Measurements from ENCODE around the gene CDH23. TPM values are rescaled to one million over a fixed set of nuclear protein-coding genes. Genes with fewer than 3 reads are reported as not detected.

CDH23 gene
- total RNA-seq, 1 experiment from 2014 or later, result 0.03 TPM

DNA sequence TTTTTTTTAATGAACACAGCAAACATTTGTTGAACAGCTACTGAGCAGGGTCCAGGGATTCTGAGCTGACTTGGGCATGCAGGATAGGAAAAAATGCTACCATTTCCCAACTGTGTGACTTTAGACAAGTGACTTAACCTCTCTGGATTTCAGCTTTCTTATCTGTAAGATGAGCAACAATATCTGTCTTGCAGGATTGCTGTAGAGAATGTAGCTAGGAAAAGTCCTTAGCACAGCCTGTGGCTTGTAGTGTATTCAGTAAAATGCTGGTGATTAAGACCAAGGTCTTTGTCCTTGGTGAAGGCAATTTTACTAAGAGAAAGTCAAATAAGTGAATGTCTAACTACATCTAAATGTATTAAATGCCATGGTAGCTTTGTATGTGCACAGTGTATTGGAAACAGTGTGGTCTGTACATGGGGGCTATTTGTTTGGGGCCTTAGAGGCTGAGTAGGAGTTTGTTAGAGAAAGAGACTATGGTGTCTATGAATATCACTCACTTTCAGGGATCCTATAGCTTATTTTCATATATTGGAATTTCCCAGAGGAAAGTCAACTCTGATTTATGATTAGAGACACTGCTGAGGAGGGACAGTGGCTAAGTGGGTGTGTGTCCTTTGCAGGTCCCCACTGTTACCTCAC is 118.9 kb downstream of the CDH23 start:
- in situ Hi-C loops (cut with HindIII; ENCODE audit: low pct_unique_long_range_greater_than_20kb, low sequenced_read_pairs), result no loop called here

DNA sequence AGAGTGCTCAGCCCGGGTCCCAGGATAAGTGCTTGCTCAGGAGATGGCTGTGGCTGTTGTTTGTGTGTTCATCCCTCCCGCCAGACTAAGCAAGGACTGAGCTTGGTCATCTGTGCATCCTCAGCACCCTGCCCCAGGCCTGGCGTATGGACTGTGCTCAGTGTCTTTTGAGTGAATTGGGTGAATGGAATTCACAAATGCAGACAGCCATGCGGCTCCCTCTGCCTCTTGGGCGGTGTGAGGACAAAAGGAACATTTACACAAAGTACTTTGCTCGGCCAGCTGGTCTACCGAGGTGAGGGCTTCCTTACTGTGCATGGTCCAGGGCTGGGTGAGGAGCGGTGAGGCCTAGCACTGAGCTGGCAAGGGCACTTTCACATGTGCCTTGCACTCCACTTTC is 120.2 kb downstream of the CDH23 start:
- in situ Hi-C loops (cut with HindIII; ENCODE audit: low pct_unique_long_range_greater_than_20kb, low sequenced_read_pairs), result no loop called here
- no peak for DNase-seq (ENCODE audit: low read depth)

More for the DNA sequence above, 118.9 kb downstream of the CDH23 start:
- DNase-seq (ENCODE audit: low read depth), result no peak

DNA sequence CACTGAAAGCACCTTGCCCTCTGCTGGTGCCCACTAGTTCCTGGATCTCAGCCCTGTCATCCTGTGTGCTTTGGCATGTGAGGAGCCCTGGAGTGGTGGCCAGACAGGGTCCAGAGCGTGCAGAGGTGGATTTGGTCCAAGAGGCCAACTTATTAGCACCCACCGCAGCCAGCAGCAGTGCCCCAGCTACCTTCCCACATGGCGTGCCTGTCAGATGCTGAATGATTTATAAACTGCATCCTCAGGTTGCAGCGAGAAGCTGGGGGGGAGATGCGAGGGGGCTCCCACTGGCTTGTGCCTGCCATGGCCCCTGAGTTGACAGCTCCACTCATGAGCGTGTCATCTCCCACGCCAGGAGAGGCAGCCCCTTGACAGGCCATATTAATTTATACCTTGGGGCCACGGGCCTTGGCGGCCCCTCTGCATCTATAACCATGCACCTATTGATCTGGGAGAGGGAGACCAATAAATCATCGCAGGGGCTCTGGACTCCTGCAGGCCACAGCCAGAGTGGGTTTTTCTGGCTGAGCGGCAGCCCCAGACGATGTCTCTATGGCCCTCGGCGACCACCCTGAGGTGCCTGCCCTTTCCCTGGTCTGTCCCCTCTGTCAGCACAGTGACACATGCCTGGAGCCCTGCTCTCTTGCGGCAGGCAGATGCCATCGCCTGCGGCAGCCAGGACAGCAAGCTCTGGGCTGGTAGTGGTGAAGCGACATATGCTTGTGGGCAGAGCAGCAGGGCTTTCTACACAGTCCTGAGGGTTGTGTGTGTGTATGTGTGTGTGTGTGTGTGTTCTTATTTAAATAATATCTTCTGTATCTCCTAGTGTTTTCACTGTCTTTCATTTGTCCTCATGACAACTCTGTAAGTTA is 120.8 kb downstream of the CDH23 start:
- in situ Hi-C loops (cut with HindIII; ENCODE audit: low pct_unique_long_range_greater_than_20kb, low sequenced_read_pairs), result no loop called here
- no peak for DNase-seq (ENCODE audit: low read depth)

DNA sequence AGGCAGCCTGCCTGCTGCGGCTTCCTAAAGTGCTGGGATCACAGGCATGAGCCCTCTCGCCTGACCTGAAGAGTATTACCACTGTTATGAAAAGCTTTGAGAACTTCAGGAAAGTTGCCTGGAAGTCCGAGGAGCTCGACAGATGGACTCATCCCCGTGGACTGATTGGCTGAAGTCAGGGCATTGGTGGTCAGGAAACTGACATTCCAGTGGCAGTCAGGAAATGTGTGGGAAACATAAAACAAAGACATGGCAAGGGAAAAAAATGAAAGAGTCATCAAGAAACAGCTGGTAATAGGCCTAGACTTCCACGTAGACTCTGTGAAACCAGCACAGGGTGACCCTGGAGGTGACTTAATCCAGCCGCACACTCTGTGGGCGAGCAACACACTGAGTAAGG is 123.3 kb downstream of the CDH23 start:
- in situ Hi-C loops (cut with HindIII; ENCODE audit: low pct_unique_long_range_greater_than_20kb, low sequenced_read_pairs), result no loop called here
- DNase-seq (ENCODE audit: low read depth), result no peak

DNA sequence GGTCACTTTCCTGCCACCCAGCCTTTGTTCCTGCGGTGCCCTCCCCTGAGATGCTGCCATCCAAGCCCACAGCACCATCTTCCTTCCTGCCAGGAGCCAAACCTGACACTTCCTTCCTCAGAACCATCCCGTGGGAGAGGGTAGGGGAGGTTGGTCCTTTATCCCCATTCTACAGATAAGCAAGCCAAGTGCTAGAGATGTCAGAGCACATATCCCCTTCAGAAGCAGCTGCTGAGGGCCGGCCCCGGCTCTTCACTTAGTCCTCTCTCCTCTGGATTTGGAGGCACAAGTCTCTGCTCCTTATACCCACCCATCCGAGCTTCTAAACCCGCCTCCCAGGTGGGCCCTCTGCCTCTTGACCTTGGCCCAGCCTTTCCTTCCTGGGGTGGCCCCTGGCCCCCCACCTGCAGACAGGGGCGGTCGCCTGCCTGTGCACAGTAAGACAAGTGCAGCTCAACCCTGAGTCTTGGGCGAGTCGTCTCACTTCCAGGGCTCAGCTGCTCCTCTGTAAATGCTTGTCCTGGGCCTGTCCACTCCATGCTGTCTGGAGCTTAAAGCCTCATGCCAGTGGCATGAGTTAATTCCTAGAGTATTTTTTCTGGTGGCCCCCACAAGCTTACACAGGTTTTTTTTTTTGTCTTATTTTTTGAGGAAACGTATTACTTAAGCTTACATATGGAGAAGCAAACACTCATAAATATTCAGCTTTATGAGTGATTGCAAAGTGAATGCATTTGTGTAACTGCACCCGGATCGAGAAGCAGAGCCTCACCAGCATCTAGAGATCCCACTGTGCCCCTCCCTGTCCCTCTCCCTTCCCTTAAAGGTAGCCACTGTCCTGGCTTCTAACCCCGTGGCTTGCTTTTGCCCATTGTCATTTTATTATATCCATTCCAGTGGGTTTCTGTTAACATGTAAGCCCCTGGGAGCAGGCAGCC is 125.1 kb downstream of the CDH23 start:
- no peak for DNase-seq (ENCODE audit: low read depth)

DNA sequence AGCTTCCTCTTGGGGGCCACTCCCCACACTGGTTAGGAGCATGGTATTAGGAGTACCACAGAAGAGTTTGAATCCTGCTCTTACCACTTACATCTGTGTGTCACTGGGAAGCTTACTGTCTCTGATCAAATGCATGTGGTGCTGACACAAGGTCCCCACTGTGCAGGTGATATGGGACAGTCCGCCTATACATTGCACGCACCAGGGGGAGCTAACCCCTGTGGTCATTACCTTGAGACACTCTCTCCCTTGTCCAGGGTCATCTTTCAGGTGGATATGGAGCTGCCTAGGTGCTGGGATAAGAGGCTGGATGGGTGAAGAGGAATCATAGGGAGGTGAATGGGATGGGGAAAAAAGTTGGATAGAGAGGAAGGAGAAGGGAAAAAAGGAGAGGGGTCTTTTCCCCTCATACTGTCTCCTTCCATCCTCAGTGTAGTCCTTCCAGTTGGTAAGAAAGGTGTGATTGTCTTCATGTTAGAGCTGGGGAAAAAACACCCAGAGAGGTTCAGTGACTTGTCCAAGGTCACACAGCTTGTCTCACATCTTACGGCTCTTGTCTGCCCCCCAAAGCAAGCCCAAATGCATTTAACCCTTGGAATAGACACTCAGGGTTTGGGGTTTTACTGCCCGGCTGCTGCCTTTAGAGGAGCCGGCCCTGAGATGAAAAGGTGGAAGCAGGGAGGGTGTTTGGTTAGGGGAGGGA is 125.9 kb downstream of the CDH23 start:
- in situ Hi-C loops (cut with HindIII; ENCODE audit: low pct_unique_long_range_greater_than_20kb, low sequenced_read_pairs), result no loop called here
- no peak for DNase-seq (ENCODE audit: low read depth)

More for the DNA sequence above, 125.1 kb downstream of the CDH23 start:
- in situ Hi-C loops (cut with HindIII; ENCODE audit: low pct_unique_long_range_greater_than_20kb, low sequenced_read_pairs), result no loop called here

DNA sequence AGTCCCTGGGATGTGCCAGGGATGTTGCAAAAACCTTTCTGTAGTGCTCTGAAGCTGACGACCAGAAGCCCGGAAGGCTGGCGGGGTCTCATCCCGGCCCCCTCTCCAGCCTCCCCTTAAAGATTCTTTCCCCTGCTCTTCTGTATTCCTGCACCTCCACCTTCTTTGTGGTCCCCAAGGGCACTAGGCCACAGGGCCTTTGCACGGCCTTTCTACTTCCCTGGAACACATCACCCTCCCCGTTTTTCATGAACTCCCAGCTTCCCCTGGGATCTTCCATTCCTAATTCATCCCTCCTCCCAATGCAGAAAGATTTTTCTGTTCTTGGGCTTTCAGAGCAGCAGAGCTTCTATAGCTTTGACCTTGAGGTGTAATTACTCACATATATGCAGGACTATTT is 127.0 kb downstream of the CDH23 start:
- in situ Hi-C loops (cut with HindIII; ENCODE audit: low pct_unique_long_range_greater_than_20kb, low sequenced_read_pairs), result no loop called here
- DNase-seq (ENCODE audit: low read depth), result no peak

DNA sequence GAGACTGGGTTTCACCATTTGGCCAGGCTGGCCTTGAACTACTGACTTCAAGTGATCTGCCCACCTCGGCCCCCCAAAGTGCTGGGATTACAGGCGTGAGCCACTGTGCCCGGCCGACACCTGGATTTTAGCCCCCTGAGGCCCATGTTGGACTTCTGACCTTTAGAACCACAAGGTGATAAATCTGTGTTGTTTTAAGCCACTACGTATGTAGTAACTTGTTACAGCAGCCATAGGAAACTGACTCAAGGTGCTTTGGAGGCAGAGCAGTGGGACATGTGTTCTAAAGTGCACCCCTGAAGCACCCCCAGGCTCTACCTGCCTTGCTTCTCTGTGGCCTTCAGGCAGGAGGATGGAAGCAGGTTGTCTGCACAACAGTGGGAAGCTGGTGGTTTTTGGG is 128.4 kb downstream of the CDH23 start:
- no peak for DNase-seq (ENCODE audit: low read depth)
- in situ Hi-C loops (cut with HindIII; ENCODE audit: low pct_unique_long_range_greater_than_20kb, low sequenced_read_pairs), result no loop called here

DNA sequence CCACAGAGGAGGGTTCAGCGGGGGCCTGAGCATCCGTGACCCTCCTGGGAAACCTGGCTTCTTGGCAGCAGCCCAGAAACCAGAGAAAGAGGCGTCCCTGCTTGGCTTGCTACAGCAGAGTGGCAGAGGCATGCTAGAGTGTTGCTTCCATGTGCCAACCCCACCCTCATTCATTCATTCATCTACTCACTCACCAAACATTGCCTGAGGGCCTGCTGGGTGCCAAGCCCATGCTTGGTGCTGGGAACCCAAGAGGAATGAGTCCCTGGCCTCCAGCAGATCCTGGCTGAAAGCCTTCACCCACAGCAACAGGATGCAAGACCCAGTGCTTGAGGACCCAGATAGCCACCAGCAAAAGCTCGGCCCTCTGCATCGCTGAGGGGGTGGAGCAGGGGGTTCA is 129.0 kb downstream of the CDH23 start:
- in situ Hi-C loops (cut with HindIII; ENCODE audit: low pct_unique_long_range_greater_than_20kb, low sequenced_read_pairs), result no loop called here
- DNase-seq (ENCODE audit: low read depth), result peak; percentile 10

DNA sequence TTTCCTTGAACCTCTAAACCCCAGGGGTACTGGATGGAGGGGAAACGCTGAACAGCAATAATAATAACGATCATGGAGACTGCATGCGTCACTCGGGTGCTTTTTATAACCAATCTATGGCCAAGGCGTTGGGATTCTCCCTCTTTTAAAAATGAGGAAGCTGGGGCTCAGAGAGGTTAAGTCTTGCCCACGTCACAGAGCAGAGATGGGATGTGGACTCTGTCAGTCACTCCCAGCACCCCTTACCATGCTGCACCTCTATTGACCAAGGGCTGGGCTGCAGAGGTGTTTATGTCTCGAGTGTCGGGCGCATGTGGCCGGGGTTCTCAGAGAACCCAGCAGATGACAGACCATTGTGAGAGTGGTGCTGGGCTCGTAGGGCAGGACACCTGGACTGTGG is 129.9 kb downstream of the CDH23 start:
- no peak for DNase-seq (ENCODE audit: low read depth)
- in situ Hi-C loops (cut with HindIII; ENCODE audit: low pct_unique_long_range_greater_than_20kb, low sequenced_read_pairs), result no loop called here

DNA sequence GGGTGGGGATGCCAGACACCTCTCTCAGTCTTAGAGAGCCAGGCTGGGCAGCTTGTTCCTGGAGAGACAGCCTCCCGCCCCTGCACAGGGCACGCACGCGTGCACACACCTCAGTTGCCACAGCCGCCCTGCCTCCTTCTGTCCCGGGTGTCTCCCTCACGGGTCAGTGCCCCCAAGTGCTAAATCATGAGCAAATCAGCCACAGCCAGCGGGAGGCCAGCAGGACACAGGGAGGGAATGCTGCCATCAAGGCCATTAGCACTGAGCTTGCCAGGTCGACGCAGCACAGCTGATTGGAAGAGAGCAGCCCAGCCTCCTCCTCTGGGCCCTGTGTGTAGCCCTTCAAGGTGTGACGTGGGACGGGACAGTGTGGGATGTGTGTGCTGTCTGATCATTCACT is 130.4 kb downstream of the CDH23 start:
- peak; percentile 94 for DNase-seq (ENCODE audit: low read depth)
- in situ Hi-C loops (cut with HindIII; ENCODE audit: low pct_unique_long_range_greater_than_20kb, low sequenced_read_pairs), result no loop called here

DNA sequence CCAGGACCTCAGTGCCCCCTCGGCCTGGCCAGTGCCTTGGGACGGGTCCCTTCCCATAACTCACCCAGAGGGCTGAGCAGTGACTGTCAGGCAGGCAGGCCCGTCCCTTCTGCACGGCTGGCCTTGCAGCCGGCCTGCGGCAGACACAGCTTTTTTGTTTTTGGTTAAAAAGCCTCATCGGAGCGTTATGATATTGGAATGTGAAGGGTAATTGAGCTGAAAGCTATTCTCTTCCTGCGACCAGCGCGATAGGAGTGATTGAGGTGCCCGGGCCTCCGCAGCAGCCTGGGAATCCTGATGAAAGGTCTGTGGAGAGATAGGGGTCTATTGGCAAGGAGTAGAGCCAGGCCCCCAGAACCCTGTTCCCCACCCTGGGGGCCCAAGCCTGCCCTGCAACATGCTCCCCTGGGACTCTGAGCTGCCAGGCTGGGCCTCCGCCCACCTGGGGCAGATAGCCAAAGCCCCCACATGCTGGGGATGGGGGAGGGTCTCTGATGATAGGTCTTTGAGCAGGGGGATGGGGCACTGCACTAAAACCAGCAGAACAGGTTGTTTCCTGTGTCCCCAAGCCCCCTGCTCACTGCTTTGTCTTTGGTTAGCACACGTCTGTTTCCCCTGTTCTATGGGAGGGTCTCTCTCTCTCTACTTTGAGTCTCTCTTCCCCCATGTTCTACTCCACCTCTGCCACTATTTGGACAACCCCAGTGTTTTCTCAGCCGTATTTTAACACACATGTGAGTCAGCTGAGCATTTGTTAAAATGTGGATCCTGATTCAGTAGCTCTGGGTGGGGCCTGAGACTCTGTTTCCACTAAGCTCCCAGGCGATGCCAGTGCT is 131.9 kb downstream of the CDH23 start:
- no peak for DNase-seq (ENCODE audit: low read depth)
- in situ Hi-C loops (cut with HindIII; ENCODE audit: low pct_unique_long_range_greater_than_20kb, low sequenced_read_pairs), result no loop called here

DNA sequence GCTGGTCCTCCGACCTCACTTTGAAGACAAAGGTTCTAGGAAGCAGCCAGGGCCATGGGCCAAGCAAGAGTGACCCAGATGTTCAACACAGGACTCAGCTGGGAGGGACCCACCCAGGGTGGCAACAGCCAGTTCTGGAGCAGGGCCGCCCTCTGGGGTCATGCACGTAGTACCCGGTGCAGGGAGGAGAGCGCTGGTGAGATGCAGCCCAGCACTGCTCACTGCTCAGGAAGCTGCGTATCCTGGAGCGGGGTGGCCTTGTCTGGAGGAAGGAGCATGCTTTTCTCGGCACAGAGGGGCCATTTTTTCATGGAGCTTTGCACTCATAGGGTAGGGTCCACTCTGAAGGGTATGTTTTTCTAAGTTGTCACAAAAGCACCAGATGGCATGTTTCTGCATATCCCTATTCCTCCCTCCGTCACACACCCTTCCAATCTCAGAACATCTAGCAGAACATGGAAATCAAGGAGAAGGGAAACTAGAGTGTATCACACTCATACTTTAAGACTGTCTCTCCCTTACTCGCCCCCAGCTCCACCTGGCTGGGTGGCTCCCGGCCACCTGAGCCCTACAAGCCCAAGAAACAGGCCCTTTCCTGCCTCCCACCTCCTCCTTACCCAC is 132.6 kb downstream of the CDH23 start:
- in situ Hi-C loops (cut with HindIII; ENCODE audit: low pct_unique_long_range_greater_than_20kb, low sequenced_read_pairs), result no loop called here
- DNase-seq (ENCODE audit: low read depth), result no peak

DNA sequence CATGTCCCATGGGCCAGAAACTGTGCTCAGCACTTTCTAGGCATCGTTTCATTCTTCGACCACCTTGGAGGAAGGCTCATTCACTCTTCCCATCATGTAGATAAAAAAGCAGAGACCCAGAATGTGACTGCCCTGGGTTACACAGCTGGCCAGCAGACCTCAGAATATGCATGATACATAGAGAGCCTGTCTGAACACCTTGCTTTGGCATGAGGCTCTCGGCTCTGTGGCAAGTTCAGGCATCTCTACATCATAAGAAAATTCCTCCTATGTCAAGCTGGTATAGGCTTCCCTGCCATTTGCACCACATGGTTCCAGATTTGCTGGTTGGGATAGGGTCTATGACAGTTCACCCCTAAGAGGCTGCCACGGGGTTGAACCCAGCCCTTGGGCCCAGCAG is 134.1 kb downstream of the CDH23 start:
- in situ Hi-C loops (cut with HindIII; ENCODE audit: low pct_unique_long_range_greater_than_20kb, low sequenced_read_pairs), result no loop called here
- no peak for DNase-seq (ENCODE audit: low read depth)

DNA sequence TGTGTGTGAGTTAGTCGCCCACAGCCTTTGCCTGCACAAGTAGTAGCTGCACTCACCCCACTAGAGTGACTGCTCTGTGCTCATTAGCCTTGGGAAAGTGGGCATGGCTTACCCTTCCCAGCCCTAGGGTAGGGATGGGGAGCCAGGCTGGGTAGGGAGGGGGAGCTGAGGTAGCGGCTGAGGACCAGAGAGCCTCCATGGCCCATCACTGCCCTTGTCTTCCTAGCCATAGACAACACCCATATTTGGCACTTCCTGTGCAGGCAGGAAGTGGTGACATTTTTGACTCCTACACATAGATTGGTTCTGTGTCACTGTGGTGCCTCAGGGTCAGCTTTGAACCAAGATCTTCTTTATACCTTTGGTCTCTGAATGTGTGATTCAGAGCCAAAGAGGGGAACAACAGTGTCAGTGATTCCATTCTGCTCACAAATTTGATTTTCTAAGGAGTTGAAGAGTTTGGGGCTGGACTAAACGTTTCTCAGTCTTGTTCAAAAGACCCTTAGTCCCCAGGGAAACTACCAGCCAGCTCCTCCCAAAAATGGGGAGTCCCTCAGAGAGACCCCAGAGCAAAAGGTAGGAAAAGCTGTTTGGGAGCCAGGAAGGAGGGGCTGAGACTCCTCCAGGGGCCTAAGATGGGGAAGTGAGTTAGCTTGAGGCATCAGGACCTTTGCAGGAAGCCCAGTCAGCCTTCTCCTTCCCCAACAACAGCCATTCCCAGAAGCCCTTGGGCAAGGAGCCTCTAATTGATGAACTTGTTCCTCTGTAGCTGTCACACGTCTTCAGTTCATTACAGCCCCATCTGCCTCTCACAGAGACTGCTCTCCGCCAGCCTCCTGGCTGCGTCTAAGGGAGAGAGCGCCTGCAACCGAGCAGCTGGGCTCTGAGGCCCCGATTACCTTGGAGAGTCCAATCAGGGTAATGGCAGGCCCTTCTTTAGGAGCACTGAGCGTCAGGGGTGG is 135.0 kb downstream of the CDH23 start:
- in situ Hi-C loops (cut with HindIII; ENCODE audit: low pct_unique_long_range_greater_than_20kb, low sequenced_read_pairs), result no loop called here
- no peak for DNase-seq (ENCODE audit: low read depth)

DNA sequence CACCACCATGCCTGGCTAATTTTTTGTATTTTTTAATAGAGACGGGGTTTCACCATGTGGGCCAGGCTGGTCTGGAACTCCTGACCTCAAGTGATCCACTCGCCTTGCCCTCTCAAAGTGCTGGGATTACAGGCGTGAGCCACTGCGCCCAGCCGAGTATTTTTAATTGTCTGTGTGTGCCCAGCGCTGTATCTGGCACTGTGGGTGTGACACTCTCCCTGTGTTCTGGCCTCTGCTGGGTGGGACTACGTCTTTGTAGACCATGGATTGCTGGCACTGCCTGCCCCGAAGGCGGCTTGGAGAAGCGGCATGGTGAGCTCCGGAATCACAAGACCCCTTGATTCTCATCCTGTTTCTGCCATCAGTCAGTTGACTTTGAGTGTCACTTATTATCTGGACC is 136.2 kb downstream of the CDH23 start:
- DNase-seq (ENCODE audit: low read depth), result no peak
- in situ Hi-C loops (cut with HindIII; ENCODE audit: low pct_unique_long_range_greater_than_20kb, low sequenced_read_pairs), result no loop called here

All from Caki2 (cell line).